HEK293 (cell line): ENCODE results near the gene CCDC43.

Experiments used
- CTCF ChIP-seq: fragments of 450-650 bp; formaldehyde crosslinking; IDR thresholded peaks from 2 replicates; pipeline ENCODE4 v1.5.1; 2016; ENCODE audit warnings: missing biosample characterization, missing genetic modification characterization
- HOXC10 ChIP-seq: sonication (generic); formaldehyde crosslinking; IDR thresholded peaks from 2 replicates; pipeline ENCODE4 v1.8.1; 2023; ENCODE audit warnings: mild to moderate bottlenecking, missing genetic modification reagents
- REST ChIP-seq: fragments of 450-650 bp; formaldehyde crosslinking; IDR thresholded peaks from 2 replicates; pipeline ENCODE4 v1.5.1; 2016; ENCODE audit warnings: missing biosample characterization, missing genetic modification characterization
- TRIM28 ChIP-seq: IDR thresholded peaks from 2 replicates; pipeline ENCODE4 v1.6.1; 2011; ENCODE audit warnings: low read length, control low read depth, borderline replicate concordance
- ZNF274 ChIP-seq, 2 experiments: fragments of 200-500 bp in 1 of 2; fragments of 450-650 bp in 1 of 2; sonication (Bioruptor generic) in 1 of 2; formaldehyde crosslinking in 1 of 2; IDR thresholded peaks; 2 replicates each; pipeline versions ENCODE4 v1.5.1 to v1.6.1; 2014 to 2016; ENCODE audit warnings: borderline replicate concordance in 1 of 2, inconsistent platforms in 1 of 2, low read length in 1 of 2, missing biosample characterization in 1 of 2, missing genetic modification characterization in 1 of 2
- ZNF394 ChIP-seq: fragments of 450-650 bp; formaldehyde crosslinking; IDR thresholded peaks from 2 replicates; pipeline ENCODE4 v1.5.1; 2016; ENCODE audit warnings: missing biosample characterization, missing genetic modification characterization, mild to moderate bottlenecking, moderate library complexity, borderline replicate concordance
- ZNF701 ChIP-seq: fragments of 450-650 bp; formaldehyde crosslinking; IDR thresholded peaks from 2 replicates; pipeline ENCODE4 v1.5.1; 2016; ENCODE audit warnings: missing biosample characterization, missing genetic modification characterization

- TF ChIP-seq CTCF (tag by site-specific recombination) (peak; percentile 63; the same call in 1 of the 2 replicates), HOXC10 (CRISPR knock-in tag) (no peak), ZNF394 (no peak), ZNF701 (tag by site-specific recombination) (no peak), REST (tag by site-specific recombination) (no peak), TRIM28 (no peak), ZNF274 (IDR thresholded peaks at IDR 0.05; ENCODE audit: low read length) (no peak), ZNF274 (tag by site-specific recombination; IDR thresholded peaks at IDR 0.05; ENCODE audit: borderline replicate concordance) (no peak)
These were observed 53.0 kb downstream of the CCDC43 start for GRCh38 chr17:44636562-44636961.
